Measurements from ENCODE around the gene HLA-DMB. TPM values are rescaled to one million over a fixed set of nuclear protein-coding genes. Genes with fewer than 3 reads are reported as not detected.
"Not testable (repeated sequence)": the region's sequence is repeated elsewhere in the genome, so short reads cannot be mapped to it uniquely, and the experiment has no call there.

The HLA-DMB gene
- total RNA-seq, 2 experiments from 2014 or later = 3.5 to 3.6 TPM

GRCh38 chr6:32945108-32945760 is 4.4 kb upstream of the HLA-DMB start:
- intact Hi-C loops (cut with micrococcal nuclease) = no loop called here
- peaks cover 87% of the 10 kb centered on the region for H3K4me1 Mint-ChIP-seq (ENCODE audit: low read depth)
- no peaks in the 10 kb centered on the region for H3K27me3 Mint-ChIP-seq

GRCh38 chr6:32943864-32944649 is 3.2 kb upstream of the HLA-DMB start:
- Mint-ChIP-seq H3K4me1 (ENCODE audit: low read depth) (peaks cover 82% of the 10 kb centered on the region), H3K4me3 (peak overlapping the region; percentile 78), H3K27me3 (no peaks in the 10 kb centered on the region), H3K9me3 (peaks cover 5% of the 10 kb centered on the region), H3K36me3 (ENCODE audit: low read depth) (no peaks in the 10 kb centered on the region), H3K27ac (peak overlapping the region; percentile 96)
- no peak for TF ChIP-seq CTCF (IDR thresholded peaks at IDR 0.05)
- intact Hi-C loops (cut with micrococcal nuclease) = no loop called here
- ATAC-seq (peak; percentile 48), DNase-seq (peak; percentile 64)
- CTCF ChIA-PET = interaction anchor here (1.0 to 15.9 kb wide), 11 partner anchors 8 to 305 kb away, joined by 3 to 372 read pairs (median 6); partner anchors contain the start of genes BRD2, HLA-DMA and TAP2
- POLR2A ChIA-PET = interaction anchor here (0.6 to 15.8 kb wide), 10 partner anchors 9 to 86 kb away, joined by 3 to 392 read pairs (median 3); partner anchors contain the start of genes BRD2 and HLA-DMA

More at GRCh38 chr6:32945108-32945760, 4.4 kb upstream of the HLA-DMB start:
- ChIA-PET CTCF (interaction anchor here (1.0 to 15.9 kb wide), 7 partner anchors 7 to 107 kb away, joined by 3 to 372 read pairs (median 8); partner anchors contain the start of genes HLA-DMA and TAP2), POLR2A (interaction anchor here (0.6 to 15.8 kb wide), 7 partner anchors 7 to 87 kb away, joined by 3 to 392 read pairs (median 3); partner anchors contain the start of genes BRD2 and HLA-DMA)
- DNase-seq (peak; percentile 94), ATAC-seq (peak; percentile 55)
- H3K36me3 Mint-ChIP-seq (ENCODE audit: low read depth) = no peaks in the 10 kb centered on the region
- H3K4me3 Mint-ChIP-seq = peak overlapping the region; percentile 78
- peaks cover 5% of the 10 kb centered on the region for H3K9me3 Mint-ChIP-seq
- TF ChIP-seq CTCF (IDR thresholded peaks at IDR 0.05) = no peak
- H3K27ac Mint-ChIP-seq = peak overlapping the region; percentile 96

GRCh38 chr6:32942555-32943123 is 1.8 kb upstream of the HLA-DMB start:
- ChIA-PET CTCF (interaction anchor here (0.7 to 15.9 kb wide), 17 partner anchors 9 to 104 kb away, joined by 3 to 372 read pairs (median 5); partner anchors contain the start of genes BRD2, HLA-DMA, PSMB9 and TAP2), POLR2A (interaction anchor here (1.7 to 15.8 kb wide), 4 partner anchors 10 to 33 kb away, joined by 7 to 392 read pairs (median 13); partner anchors contain the start of gene BRD2)
- H3K36me3 Mint-ChIP-seq (ENCODE audit: low read depth); H3K27ac Mint-ChIP-seq; H3K27me3 Mint-ChIP-seq; H3K4me3 Mint-ChIP-seq; DNase-seq; H3K9me3 Mint-ChIP-seq; ATAC-seq; intact Hi-C loops (cut with micrococcal nuclease): not testable (repeated sequence)
- peaks cover 75% of the 10 kb centered on the region for H3K4me1 Mint-ChIP-seq (ENCODE audit: low read depth)

- ChIA-PET POLR2A (interaction anchor here (1.0 to 15.8 kb wide), 6 partner anchors 12 to 113 kb away, joined by 3 to 392 read pairs (median 6); partner anchors contain the start of genes BRD2 and HLA-DMA), CTCF (interaction anchor here (0.7 to 15.9 kb wide), 12 partner anchors 7 to 103 kb away, joined by 3 to 372 read pairs (median 7); partner anchors contain the start of genes BRD2, HLA-DMA and TAP2)
- ATAC-seq = peak; percentile 72
- TF ChIP-seq CTCF (IDR thresholded peaks at IDR 0.05) = no peak
- DNase-seq = peak; percentile 85
- H3K27ac Mint-ChIP-seq = peak overlapping the region; percentile 97
- H3K36me3 Mint-ChIP-seq (ENCODE audit: low read depth) = no peaks in the 10 kb centered on the region
- peaks cover 5% of the 10 kb centered on the region for H3K9me3 Mint-ChIP-seq
- H3K27me3 Mint-ChIP-seq = no peaks in the 10 kb centered on the region
- H3K4me3 Mint-ChIP-seq = peak overlapping the region; percentile 77
- intact Hi-C loops (cut with micrococcal nuclease) = loop anchor here (2.0 kb wide), 1 partner anchor 28 kb away; the partner anchor contains the start of gene BRD2
- H3K4me1 Mint-ChIP-seq (ENCODE audit: low read depth) = peaks cover 68% of the 10 kb centered on the region
Observed at GRCh38 chr6:32941214-32941768, 463 bp upstream of the HLA-DMB start.
